Nephron progenitor cell (in vitro differentiated cells): ENCODE data around the gene DHFR.

Experiments used
- DNase-seq: peaks from one replicate; pipeline ENCODE4 v3.0.0; 2021
- H3K27ac Mint-ChIP-seq: 2 replicates; pipeline ENCODE4 v1.8.0; 2021; ENCODE audit warnings: mild to moderate bottlenecking, moderate library complexity, mixed read lengths
- H3K27me3 Mint-ChIP-seq: 2 replicates; pipeline ENCODE4 v1.8.0; 2021; ENCODE audit warnings: mild to moderate bottlenecking, low read depth, mixed read lengths; ENCODE audit not compliant: poor library complexity
- H3K36me3 Mint-ChIP-seq: 2 replicates; pipeline ENCODE4 v1.8.0; 2021; ENCODE audit warnings: low read depth, mixed read lengths
- H3K4me1 Mint-ChIP-seq: 2 replicates; pipeline ENCODE4 v1.8.0; 2021; ENCODE audit warnings: mixed read lengths
- H3K4me3 Mint-ChIP-seq: 2 replicates; pipeline ENCODE4 v1.8.0; 2021; ENCODE audit warnings: mild to moderate bottlenecking, moderate library complexity, mixed read lengths
- H3K9me3 Mint-ChIP-seq: 2 replicates; pipeline ENCODE4 v1.8.0; 2021; ENCODE audit warnings: mild to moderate bottlenecking, moderate library complexity, mixed read lengths
- TF ChIP-seq, protein P1 (sequence below): fragments of 200-600 bp; sonication (generic); IDR thresholded peaks from 2 replicates; pipeline ENCODE4 v1.5.0; 2021; ENCODE audit warnings: antibody characterized with exemption

The DHFR gene

DNA sequence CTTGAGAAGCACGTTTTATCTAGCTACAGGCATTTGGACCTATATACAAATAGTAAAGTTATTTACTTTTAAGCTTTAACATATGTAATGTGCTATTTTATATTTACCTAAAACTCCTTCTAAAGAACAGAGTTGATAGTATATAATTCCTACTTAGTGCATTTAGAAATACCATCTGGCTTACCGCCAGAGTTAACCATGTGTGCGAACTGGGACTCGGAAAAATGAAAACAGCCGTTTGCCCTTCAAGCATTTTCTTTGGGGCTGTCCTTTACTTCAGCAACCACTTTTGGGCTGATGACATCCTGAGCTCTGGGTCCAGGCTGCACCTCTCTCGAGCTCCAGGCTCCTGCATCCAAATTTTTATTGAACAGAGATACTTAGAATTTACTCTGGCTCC, 21.9 kb upstream of the DHFR start:
- DNase-seq: no peak
- Mint-ChIP-seq H3K9me3 (no peaks in the 10 kb centered on the region), H3K27me3 (no peaks in the 10 kb centered on the region), H3K36me3 (peaks cover 49% of the 10 kb centered on the region), H3K4me1 (peaks cover 2% of the 10 kb centered on the region), H3K27ac (no peak overlapping the region), H3K4me3 (no peak overlapping the region)
- TF ChIP-seq, protein P1, sequence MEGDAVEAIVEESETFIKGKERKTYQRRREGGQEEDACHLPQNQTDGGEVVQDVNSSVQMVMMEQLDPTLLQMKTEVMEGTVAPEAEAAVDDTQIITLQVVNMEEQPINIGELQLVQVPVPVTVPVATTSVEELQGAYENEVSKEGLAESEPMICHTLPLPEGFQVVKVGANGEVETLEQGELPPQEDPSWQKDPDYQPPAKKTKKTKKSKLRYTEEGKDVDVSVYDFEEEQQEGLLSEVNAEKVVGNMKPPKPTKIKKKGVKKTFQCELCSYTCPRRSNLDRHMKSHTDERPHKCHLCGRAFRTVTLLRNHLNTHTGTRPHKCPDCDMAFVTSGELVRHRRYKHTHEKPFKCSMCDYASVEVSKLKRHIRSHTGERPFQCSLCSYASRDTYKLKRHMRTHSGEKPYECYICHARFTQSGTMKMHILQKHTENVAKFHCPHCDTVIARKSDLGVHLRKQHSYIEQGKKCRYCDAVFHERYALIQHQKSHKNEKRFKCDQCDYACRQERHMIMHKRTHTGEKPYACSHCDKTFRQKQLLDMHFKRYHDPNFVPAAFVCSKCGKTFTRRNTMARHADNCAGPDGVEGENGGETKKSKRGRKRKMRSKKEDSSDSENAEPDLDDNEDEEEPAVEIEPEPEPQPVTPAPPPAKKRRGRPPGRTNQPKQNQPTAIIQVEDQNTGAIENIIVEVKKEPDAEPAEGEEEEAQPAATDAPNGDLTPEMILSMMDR: no peak

- Mint-ChIP-seq H3K4me1 (peaks cover 8% of the 10 kb centered on the region), H3K36me3 (peaks cover 33% of the 10 kb centered on the region), H3K9me3 (no peaks in the 10 kb centered on the region), H3K4me3 (no peak overlapping the region), H3K27ac (no peak overlapping the region), H3K27me3 (no peaks in the 10 kb centered on the region)
- TF ChIP-seq, protein P1: peak; percentile 86
- peak; percentile 76 for DNase-seq
These were observed 17.5 kb upstream of the DHFR start for GRCh38 chr5:80672140-80672736.

DNA sequence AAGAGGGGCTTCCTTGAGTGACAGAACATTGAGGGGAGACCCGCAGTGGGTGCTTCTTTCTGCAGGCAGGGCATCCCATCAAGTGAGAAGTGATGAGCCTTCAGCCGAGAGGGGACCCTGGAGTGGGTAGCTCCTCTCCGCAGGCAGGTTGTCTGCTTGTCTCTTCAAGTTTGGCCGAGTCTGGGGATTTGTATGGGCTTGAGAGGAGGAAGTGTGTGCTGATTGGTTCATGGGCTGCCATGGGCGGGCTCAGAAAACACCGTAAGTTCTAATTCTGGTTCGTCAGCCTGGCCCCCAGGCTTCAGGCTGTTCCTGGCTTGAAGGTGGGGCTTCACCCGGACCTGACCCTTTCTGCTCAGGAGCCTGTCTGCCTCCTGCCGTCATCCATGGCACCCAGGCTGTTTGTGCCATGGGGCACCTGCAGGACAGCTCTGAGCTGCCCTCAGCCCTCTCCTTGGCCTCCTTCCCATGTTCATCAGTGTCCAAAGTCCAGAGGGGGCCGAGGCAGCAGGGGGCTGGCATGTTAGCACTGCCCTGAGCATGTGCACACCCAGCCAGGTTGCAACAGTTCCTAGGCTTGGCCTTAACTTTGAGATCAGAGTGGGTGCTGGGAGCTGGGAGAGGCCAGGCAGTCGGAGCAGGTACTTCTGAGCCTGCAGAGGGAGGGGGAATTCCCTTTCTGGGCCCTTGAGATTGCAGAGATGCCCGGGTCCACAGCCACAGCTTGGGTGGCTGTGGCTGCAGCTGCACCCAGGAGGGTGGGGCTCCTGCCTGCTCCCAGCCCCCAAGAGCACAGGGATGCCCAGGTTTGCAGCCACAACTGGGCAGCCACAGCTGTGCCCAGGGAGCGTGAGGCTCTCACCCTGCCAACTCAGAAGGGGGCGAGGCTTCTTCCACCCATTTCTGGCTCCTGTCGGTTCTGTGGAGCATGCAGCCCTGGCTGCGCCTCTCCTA, 13.5 kb upstream of the DHFR start:
- TF ChIP-seq, protein P1: no peak
- Mint-ChIP-seq H3K9me3 (peaks cover 3% of the 10 kb centered on the region), H3K4me1 (peaks cover 8% of the 10 kb centered on the region), H3K27ac (peak overlapping the region; percentile 27), H3K36me3 (peaks cover 46% of the 10 kb centered on the region), H3K4me3 (no peak overlapping the region), H3K27me3 (no peaks in the 10 kb centered on the region)
- DNase-seq: no peak

GRCh38 chr5:80667384-80667783, 12.6 kb upstream of the DHFR start:
- no peak for DNase-seq
- H3K9me3 Mint-ChIP-seq: peaks cover 11% of the 10 kb centered on the region
- TF ChIP-seq, protein P1: no peak
- peak overlapping the region; percentile 59 for H3K27ac Mint-ChIP-seq
- peaks cover 50% of the 10 kb centered on the region for H3K36me3 Mint-ChIP-seq
- peaks cover 8% of the 10 kb centered on the region for H3K4me1 Mint-ChIP-seq
- no peaks in the 10 kb centered on the region for H3K27me3 Mint-ChIP-seq
- no peak overlapping the region for H3K4me3 Mint-ChIP-seq

DNA sequence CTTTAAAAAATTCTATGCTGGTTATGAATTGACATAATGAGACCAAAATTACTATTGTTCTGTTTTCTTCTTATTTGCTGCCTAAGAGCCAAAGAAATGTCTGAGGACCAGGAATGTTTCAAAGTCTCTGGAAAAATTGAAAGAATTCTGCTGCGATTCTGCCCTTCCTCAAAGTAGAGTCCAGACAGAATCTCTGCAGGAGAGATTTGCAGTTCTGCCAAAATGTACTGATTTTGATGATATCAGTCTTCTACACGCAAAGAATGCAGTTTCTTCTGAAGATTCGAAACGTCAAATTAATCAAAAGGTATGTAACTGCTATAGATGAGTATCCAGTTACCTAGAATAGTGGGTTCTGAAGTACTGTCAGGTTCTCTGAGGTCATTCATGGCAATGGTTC, 10.3 kb upstream of the DHFR start:
- H3K27me3 Mint-ChIP-seq: peaks cover 5% of the 10 kb centered on the region
- no peaks in the 10 kb centered on the region for H3K4me1 Mint-ChIP-seq
- DNase-seq: no peak
- peaks cover 68% of the 10 kb centered on the region for H3K36me3 Mint-ChIP-seq
- TF ChIP-seq, protein P1: no peak
- H3K27ac Mint-ChIP-seq: no peak overlapping the region
- H3K9me3 Mint-ChIP-seq: peaks cover 19% of the 10 kb centered on the region
- H3K4me3 Mint-ChIP-seq: no peak overlapping the region
